HG02943 (cell line): ENCODE data around the gene UBR2.

Experiments
- ATAC-seq: cut with Tn5 transposase; IDR thresholded peaks from one replicate; pipeline ENCODE4 v1.9.1; 2021; ENCODE audit warnings: mild to moderate bottlenecking, low read depth, moderate library complexity; ENCODE audit not compliant: unreplicated experiment

The UBR2 gene

GRCh38 chr6:42563697-42564505, at the start of gene UBR2:
Gene UBR2, plus strand, starts transcription at chr6:42564029. Its CDS starts 291 bp downstream, at chr6:42564320.
- ATAC-seq: peak; percentile 87

- no peak for ATAC-seq
Measured at GRCh38 chr6:42514745-42515144, 49.1 kb upstream of the UBR2 start.

- ATAC-seq: no peak
Measured at GRCh38 chr6:42519779-42520178, 44.0 kb upstream of the UBR2 start.

GRCh38 chr6:42520786-42521607, 42.8 kb upstream of the UBR2 start:
- ATAC-seq: no peak

GRCh38 chr6:42522036-42522435, 41.8 kb upstream of the UBR2 start:
- no peak for ATAC-seq

GRCh38 chr6:42522942-42523814, 40.7 kb upstream of the UBR2 start:
- no peak for ATAC-seq

GRCh38 chr6:42525206-42525605, 38.6 kb upstream of the UBR2 start:
- no peak for ATAC-seq

- no peak for ATAC-seq
Measured at GRCh38 chr6:42526616-42527015, 37.2 kb upstream of the UBR2 start.

- no peak for ATAC-seq
Measured at GRCh38 chr6:42527204-42527603, 36.6 kb upstream of the UBR2 start.

GRCh38 chr6:42530296-42530695, 33.5 kb upstream of the UBR2 start:
- no peak for ATAC-seq

- ATAC-seq: no peak
Measured at GRCh38 chr6:42530751-42531150, 33.1 kb upstream of the UBR2 start.

GRCh38 chr6:42532038-42532669, 31.7 kb upstream of the UBR2 start:
- no peak for ATAC-seq

GRCh38 chr6:42533794-42534193, 30.0 kb upstream of the UBR2 start:
- no peak for ATAC-seq

- ATAC-seq: no peak
Measured at GRCh38 chr6:42537536-42537935, 26.3 kb upstream of the UBR2 start.

- no peak for ATAC-seq
Measured at GRCh38 chr6:42539135-42539534, 24.7 kb upstream of the UBR2 start.

- no peak for ATAC-seq
Measured at GRCh38 chr6:42545226-42545773, 18.5 kb upstream of the UBR2 start.

GRCh38 chr6:42547407-42548329, 16.2 kb upstream of the UBR2 start:
- ATAC-seq: no peak

GRCh38 chr6:42550277-42550676, 13.6 kb upstream of the UBR2 start:
- no peak for ATAC-seq

GRCh38 chr6:42551217-42551616, 12.6 kb upstream of the UBR2 start:
- ATAC-seq: no peak
